ENCODE measurements around the gene SLC5A11. TPM values are rescaled to one million over a fixed set of nuclear protein-coding genes. Genes with fewer than 3 reads are reported as not detected.

The SLC5A11 gene
- total and polyA plus RNA-seq, 5 donors from 2014 or later: not detected

- Histone ChIP-seq H3K9me3 (ENCODE audit: control insufficient read depth in 2 of 2, low read length in 2 of 2) (no peaks in the 10 kb centered on the region), H3K27ac (ENCODE audit: insufficient read depth, low read length, poor library complexity, severe bottlenecking) (no peak overlapping the region), H3K27me3 (ENCODE audit: control insufficient read depth, insufficient read depth, low read length) (no peaks in the 10 kb centered on the region), H3K36me3 (ENCODE audit: control insufficient read depth, insufficient read depth, low read length) (peaks cover 56% of the 10 kb centered on the region), H3K4me1 (ENCODE audit: control insufficient read depth, insufficient read depth, low read length, poor library complexity, severe bottlenecking) (no peaks in the 10 kb centered on the region), H3K4me3 (ENCODE audit: low read depth, low read length) (no peak overlapping the region)
- ATAC-seq (ENCODE audit: low read depth in 2 of 2): no peak
- Mint-ChIP-seq H3K4me1 (no peaks in the 10 kb centered on the region), H3K27ac (no peak overlapping the region), H3K36me3 (peaks cover 42% of the 10 kb centered on the region), H3K27me3 (no peaks in the 10 kb centered on the region), H3K4me3 (no peak overlapping the region), H3K9me3 (no peaks in the 10 kb centered on the region)
- no peak for DNase-seq
These were observed 19.6 kb upstream of the SLC5A11 start for GRCh38 chr16:24826096-24826690.

DNA sequence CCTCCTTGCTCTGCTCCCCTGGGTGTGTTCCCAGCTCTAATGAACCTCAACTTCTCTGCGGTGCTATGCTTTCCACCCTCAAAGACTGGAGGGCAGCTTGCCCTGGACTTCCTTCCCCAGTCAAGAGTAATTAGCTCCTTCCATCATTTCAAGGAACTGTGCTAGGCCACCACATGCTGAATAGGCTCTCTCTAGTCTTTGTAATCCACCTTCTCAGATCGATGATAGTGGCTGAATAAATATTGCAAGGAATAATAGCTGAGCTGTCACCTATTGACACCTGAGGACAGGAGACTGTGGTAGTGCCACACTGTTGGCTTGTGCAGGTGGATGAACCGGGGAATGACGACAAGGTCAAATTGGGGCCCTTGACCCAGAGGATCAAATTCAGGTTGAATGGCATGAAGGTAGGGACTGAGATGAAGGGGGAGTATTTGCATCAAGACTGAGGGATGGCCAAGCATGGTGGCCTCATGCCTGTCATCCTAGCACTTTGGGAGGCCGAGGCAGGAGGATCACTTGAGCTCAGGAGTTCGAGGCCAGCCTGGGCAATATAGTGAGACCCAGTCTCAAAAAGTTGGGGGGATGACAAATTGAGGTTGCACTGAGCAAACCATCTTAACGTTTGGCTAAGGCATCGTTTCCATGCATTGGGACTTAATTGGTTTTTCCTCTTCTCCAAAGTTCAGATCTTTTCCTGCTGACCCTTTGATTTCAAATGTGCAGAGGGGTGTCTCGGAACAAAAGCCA, 18.8 kb upstream of the SLC5A11 start:
- Mint-ChIP-seq H3K27ac (no peak overlapping the region), H3K27me3 (no peaks in the 10 kb centered on the region), H3K4me1 (no peaks in the 10 kb centered on the region), H3K9me3 (no peaks in the 10 kb centered on the region), H3K36me3 (peaks cover 40% of the 10 kb centered on the region), H3K4me3 (no peak overlapping the region)
- no peak for DNase-seq
- Histone ChIP-seq H3K27me3 (ENCODE audit: control insufficient read depth, insufficient read depth, low read length) (no peaks in the 10 kb centered on the region), H3K4me1 (ENCODE audit: control insufficient read depth, insufficient read depth, low read length, poor library complexity, severe bottlenecking) (no peaks in the 10 kb centered on the region), H3K4me3 (ENCODE audit: low read depth, low read length) (no peak overlapping the region), H3K27ac (ENCODE audit: insufficient read depth, low read length, poor library complexity, severe bottlenecking) (no peak overlapping the region), H3K9me3 (ENCODE audit: control insufficient read depth in 2 of 2, low read length in 2 of 2) (no peaks in the 10 kb centered on the region), H3K36me3 (ENCODE audit: control insufficient read depth, insufficient read depth, low read length) (peaks cover 48% of the 10 kb centered on the region)
- ATAC-seq (ENCODE audit: low read depth in 2 of 2): no peak

DNA sequence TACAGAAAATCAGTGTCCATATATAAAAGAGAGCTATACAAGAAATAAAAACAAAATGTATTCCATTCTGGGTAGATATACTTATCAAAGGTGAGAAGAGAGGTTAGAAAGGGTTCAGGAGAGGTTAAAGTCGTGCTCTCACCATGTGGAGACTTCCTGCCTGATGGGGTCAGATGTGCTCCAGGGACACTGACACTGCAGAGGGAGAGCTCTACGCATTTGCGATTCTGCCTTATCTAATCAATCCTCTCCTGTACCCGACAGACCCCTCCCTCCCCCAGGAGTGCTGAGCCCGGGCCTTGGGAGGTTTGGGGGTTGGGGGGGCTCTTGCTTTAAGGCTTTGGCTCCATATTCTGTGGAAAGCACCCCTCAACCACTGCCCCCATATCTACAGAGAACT, 16.6 kb upstream of the SLC5A11 start:
- Histone ChIP-seq H3K9me3 (ENCODE audit: control insufficient read depth in 2 of 2, low read length in 2 of 2) (no peaks in the 10 kb centered on the region), H3K4me3 (ENCODE audit: low read depth, low read length) (no peak overlapping the region), H3K36me3 (ENCODE audit: control insufficient read depth, insufficient read depth, low read length) (peaks cover 26% of the 10 kb centered on the region), H3K27ac (ENCODE audit: insufficient read depth, low read length, poor library complexity, severe bottlenecking) (no peak overlapping the region), H3K4me1 (ENCODE audit: control insufficient read depth, insufficient read depth, low read length, poor library complexity, severe bottlenecking) (no peaks in the 10 kb centered on the region), H3K27me3 (ENCODE audit: control insufficient read depth, insufficient read depth, low read length) (no peaks in the 10 kb centered on the region)
- no peak for ATAC-seq (ENCODE audit: low read depth in 2 of 2)
- Mint-ChIP-seq H3K27me3 (no peaks in the 10 kb centered on the region), H3K4me1 (no peaks in the 10 kb centered on the region), H3K36me3 (peaks cover 30% of the 10 kb centered on the region), H3K27ac (no peak overlapping the region), H3K4me3 (no peak overlapping the region), H3K9me3 (no peaks in the 10 kb centered on the region)
- no peak for DNase-seq

DNA sequence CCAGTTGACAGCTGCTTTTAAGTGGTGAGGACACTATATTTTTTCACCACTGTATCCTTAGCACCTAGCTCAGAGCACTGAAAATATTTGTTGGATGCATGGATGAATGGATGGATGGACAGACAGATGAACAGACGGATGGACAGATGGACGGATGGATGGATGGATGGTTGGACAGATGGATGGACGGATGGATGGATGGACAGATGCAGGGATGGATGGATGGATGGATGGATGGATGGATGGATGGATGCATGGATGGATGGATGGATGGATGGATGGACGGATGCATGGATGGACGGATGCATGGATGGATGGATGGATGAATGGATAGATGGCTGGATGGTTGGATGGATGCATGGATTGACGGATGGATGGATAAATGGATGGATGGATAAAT, 12.4 kb upstream of the SLC5A11 start:
- no peaks in the 10 kb centered on the region for H3K9me3 ChIP-seq (ENCODE audit: control insufficient read depth in 2 of 2, low read length in 2 of 2)
- ATAC-seq (ENCODE audit: low read depth in 2 of 2) (no peak), DNase-seq (no peak)
- no peaks in the 10 kb centered on the region for H3K27me3 ChIP-seq (ENCODE audit: control insufficient read depth, insufficient read depth, low read length)
- H3K36me3 Mint-ChIP-seq: peaks cover 15% of the 10 kb centered on the region
- H3K4me1 Mint-ChIP-seq: no peaks in the 10 kb centered on the region
- H3K4me1 ChIP-seq (ENCODE audit: control insufficient read depth, insufficient read depth, low read length, poor library complexity, severe bottlenecking): no peaks in the 10 kb centered on the region
- no peaks in the 10 kb centered on the region for H3K9me3 Mint-ChIP-seq
- no peak overlapping the region for H3K4me3 Mint-ChIP-seq
- no peaks in the 10 kb centered on the region for H3K27me3 Mint-ChIP-seq
- peaks cover under 1% of the 10 kb centered on the region for H3K36me3 ChIP-seq (ENCODE audit: control insufficient read depth, insufficient read depth, low read length)
- no peak overlapping the region for H3K27ac ChIP-seq (ENCODE audit: insufficient read depth, low read length, poor library complexity, severe bottlenecking)
- H3K27ac Mint-ChIP-seq: no peak overlapping the region
- H3K4me3 ChIP-seq (ENCODE audit: low read depth, low read length): no peak overlapping the region

DNA sequence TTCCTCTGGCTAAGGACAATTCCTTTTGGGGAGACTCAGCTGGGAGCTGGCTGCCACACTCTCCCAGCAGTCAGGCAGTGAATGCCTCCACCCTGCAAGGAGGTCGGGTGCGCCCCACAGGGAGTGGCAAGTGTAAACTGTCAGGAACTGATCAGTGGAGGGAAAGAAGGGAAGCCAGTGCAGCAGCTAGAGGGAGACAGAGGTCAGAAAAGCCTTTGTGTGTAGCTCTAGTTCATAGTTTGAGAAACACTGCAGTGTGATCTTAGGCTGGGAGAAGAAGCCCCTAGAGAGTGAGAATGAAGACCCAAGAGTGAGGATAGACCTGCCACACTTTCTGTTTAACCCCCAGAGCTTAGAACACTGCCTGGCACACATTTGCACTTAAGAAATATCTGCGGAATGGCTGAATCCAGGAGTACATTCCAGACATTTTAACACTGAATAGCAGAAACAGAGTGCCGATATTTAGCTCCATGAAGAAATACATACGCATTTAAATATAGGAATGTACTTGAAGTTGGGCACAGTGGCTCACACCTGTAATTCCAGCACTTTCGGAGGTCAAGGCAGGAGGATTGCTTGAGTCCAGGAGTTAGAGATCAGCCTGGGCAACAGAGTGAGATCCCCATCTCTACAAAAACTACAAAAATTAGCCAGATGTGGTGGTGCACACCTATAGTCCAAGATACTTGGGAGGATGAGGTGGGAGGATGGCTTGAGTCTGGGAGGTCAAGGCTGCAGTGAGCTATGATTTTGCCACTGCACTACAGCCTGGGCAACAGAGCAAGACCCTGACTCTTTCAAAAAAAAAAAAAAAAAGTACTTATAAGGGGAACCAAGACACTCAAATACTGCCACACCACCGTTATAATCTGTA, 11.1 kb upstream of the SLC5A11 start:
- no peaks in the 10 kb centered on the region for H3K27me3 Mint-ChIP-seq
- H3K27ac ChIP-seq (ENCODE audit: insufficient read depth, low read length, poor library complexity, severe bottlenecking): no peak overlapping the region
- no peaks in the 10 kb centered on the region for H3K4me1 Mint-ChIP-seq
- H3K4me1 ChIP-seq (ENCODE audit: control insufficient read depth, insufficient read depth, low read length, poor library complexity, severe bottlenecking): no peaks in the 10 kb centered on the region
- no peaks in the 10 kb centered on the region for H3K9me3 ChIP-seq (ENCODE audit: control insufficient read depth in 2 of 2, low read length in 2 of 2)
- H3K9me3 Mint-ChIP-seq: no peaks in the 10 kb centered on the region
- H3K27me3 ChIP-seq (ENCODE audit: control insufficient read depth, insufficient read depth, low read length): no peaks in the 10 kb centered on the region
- DNase-seq (peak in 1 of 3 donors; percentile 24), ATAC-seq (ENCODE audit: low read depth in 2 of 2) (no peak)
- no peak overlapping the region for H3K4me3 ChIP-seq (ENCODE audit: low read depth, low read length)
- no peak overlapping the region for H3K4me3 Mint-ChIP-seq
- peaks cover 15% of the 10 kb centered on the region for H3K36me3 Mint-ChIP-seq
- H3K36me3 ChIP-seq (ENCODE audit: control insufficient read depth, insufficient read depth, low read length): no peaks in the 10 kb centered on the region
- H3K27ac Mint-ChIP-seq: no peak overlapping the region

- no peaks in the 10 kb centered on the region for H3K4me1 Mint-ChIP-seq
- H3K36me3 ChIP-seq (ENCODE audit: control insufficient read depth, insufficient read depth, low read length): no peaks in the 10 kb centered on the region
- H3K27ac ChIP-seq (ENCODE audit: insufficient read depth, low read length, poor library complexity, severe bottlenecking): no peak overlapping the region
- DNase-seq (no peak), ATAC-seq (ENCODE audit: low read depth in 2 of 2) (no peak)
- no peaks in the 10 kb centered on the region for H3K4me1 ChIP-seq (ENCODE audit: control insufficient read depth, insufficient read depth, low read length, poor library complexity, severe bottlenecking)
- H3K27me3 ChIP-seq (ENCODE audit: control insufficient read depth, insufficient read depth, low read length): no peaks in the 10 kb centered on the region
- H3K27me3 Mint-ChIP-seq: no peaks in the 10 kb centered on the region
- H3K9me3 Mint-ChIP-seq: no peaks in the 10 kb centered on the region
- no peak overlapping the region for H3K4me3 ChIP-seq (ENCODE audit: low read depth, low read length)
- H3K4me3 Mint-ChIP-seq: no peak overlapping the region
- H3K27ac Mint-ChIP-seq: no peak overlapping the region
- H3K36me3 Mint-ChIP-seq: peaks cover 14% of the 10 kb centered on the region
- no peaks in the 10 kb centered on the region for H3K9me3 ChIP-seq (ENCODE audit: control insufficient read depth in 2 of 2, low read length in 2 of 2)
These were observed 8.9 kb upstream of the SLC5A11 start for GRCh38 chr16:24836836-24837235.

GRCh38 chr16:24837969-24838368, 7.8 kb upstream of the SLC5A11 start:
- H3K4me3 ChIP-seq (ENCODE audit: low read depth, low read length): no peak overlapping the region
- H3K4me3 Mint-ChIP-seq: no peak overlapping the region
- no peak for DNase-seq
- H3K4me1 ChIP-seq (ENCODE audit: control insufficient read depth, insufficient read depth, low read length, poor library complexity, severe bottlenecking): no peaks in the 10 kb centered on the region
- peaks cover 10% of the 10 kb centered on the region for H3K36me3 Mint-ChIP-seq
- no peaks in the 10 kb centered on the region for H3K27me3 ChIP-seq (ENCODE audit: control insufficient read depth, insufficient read depth, low read length)
- no peaks in the 10 kb centered on the region for H3K36me3 ChIP-seq (ENCODE audit: control insufficient read depth, insufficient read depth, low read length)
- no peak overlapping the region for H3K27ac Mint-ChIP-seq
- no peaks in the 10 kb centered on the region for H3K27me3 Mint-ChIP-seq
- no peaks in the 10 kb centered on the region for H3K9me3 ChIP-seq (ENCODE audit: control insufficient read depth in 2 of 2, low read length in 2 of 2)
- H3K4me1 Mint-ChIP-seq: no peaks in the 10 kb centered on the region
- no peaks in the 10 kb centered on the region for H3K9me3 Mint-ChIP-seq
- ATAC-seq (ENCODE audit: low read depth in 2 of 2): no peak
- H3K27ac ChIP-seq (ENCODE audit: insufficient read depth, low read length, poor library complexity, severe bottlenecking): no peak overlapping the region

All from CD4-positive, CD25-positive, alpha-beta regulatory T cell (primary cell).